HG03565 (cell line): ENCODE measurements around the gene ENTPD6.

Experiments used
- ATAC-seq: cut with Tn5 transposase; IDR thresholded peaks from one replicate; pipeline ENCODE4 v1.9.1; 2021; ENCODE audit warnings: mild to moderate bottlenecking, moderate library complexity; ENCODE audit not compliant: unreplicated experiment

The ENTPD6 gene

GRCh38 chr20:25187635-25188034, 7.9 kb upstream of the ENTPD6 start:
- ATAC-seq, result no peak

GRCh38 chr20:25188218-25188617, 7.3 kb upstream of the ENTPD6 start:
- no peak for ATAC-seq

DNA sequence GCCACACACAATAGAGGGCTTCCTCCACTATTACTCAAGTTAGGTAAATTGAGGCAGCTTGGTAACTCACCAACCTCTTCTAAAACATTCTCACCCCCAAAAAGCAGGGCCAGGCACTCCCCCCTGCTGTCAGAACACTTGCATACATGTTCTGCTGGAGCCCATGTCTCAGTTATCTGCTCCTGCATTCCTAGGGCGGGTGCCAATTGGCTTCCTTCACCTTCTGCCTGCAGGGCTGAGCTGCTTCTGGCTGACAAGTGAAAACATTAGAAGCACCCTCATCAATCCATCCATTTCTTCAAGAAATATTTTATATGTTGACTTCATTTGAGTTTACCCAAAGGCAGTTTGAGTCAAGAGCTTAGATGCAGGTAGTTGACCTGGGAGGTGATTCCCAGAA, 4.5 kb upstream of the ENTPD6 start:
- ATAC-seq, result no peak

DNA sequence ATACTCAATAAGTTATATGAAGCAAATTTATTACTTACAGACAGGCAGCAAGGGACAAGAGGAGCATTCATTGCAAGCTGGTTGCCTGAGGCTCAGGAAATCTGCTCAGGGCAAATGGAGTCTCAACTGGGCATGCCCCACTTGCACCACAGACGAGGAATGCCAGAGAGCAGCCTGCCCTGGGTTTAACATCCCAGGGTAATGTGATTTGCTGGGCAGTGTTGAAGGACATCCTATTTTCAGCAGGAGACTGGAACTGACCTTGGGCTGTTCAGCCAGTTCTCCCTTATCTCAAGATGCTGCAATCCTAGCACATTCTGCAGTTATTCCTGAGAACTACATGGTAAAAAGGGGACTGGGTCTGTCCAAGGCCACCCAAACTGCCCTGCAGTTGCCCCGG, 3.8 kb upstream of the ENTPD6 start:
- ATAC-seq, result no peak

DNA sequence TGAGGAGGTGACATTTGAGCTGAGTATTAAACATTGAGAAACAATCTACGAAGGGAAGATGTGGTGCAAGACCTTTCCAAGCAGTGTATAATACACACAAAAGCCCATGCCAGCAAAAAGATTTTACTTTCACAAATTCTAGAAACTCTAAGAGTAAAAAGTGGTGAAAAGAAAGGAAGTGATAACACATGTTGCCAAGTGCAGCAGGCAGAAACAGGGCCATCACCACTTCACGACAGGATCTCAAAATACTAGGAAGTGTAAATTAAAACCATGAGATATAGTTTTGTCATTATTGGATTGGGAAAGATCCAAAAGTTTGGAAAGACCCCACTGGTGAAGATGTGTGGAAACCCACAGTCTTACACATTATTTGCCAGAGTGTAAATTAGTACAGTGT, 1.7 kb upstream of the ENTPD6 start:
- ATAC-seq, result no peak

- no peak for ATAC-seq
These were observed 1.1 kb upstream of the ENTPD6 start for GRCh38 chr20:25194333-25194972.

GRCh38 chr20:25195962-25196785, 662 bp downstream of the ENTPD6 start:
- ATAC-seq, result peak; percentile 12

DNA sequence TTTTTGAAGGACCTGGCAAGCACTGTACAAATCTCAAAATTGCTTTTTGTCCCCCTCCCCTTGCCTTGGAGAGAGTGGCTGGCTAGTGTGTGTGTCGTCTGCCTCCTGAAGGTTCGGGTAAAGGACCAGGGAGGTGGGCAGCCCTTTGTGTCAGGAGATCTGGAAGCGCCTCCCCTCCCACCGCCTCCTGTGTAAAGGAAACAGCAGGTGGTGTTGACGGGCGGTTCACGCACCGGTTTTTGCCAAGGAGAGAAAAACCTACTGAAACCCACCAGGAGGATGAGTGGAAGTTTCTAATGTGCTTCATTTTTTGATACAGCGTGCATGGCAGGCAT, 1.2 kb downstream of the ENTPD6 start:
- ATAC-seq, result no peak

DNA sequence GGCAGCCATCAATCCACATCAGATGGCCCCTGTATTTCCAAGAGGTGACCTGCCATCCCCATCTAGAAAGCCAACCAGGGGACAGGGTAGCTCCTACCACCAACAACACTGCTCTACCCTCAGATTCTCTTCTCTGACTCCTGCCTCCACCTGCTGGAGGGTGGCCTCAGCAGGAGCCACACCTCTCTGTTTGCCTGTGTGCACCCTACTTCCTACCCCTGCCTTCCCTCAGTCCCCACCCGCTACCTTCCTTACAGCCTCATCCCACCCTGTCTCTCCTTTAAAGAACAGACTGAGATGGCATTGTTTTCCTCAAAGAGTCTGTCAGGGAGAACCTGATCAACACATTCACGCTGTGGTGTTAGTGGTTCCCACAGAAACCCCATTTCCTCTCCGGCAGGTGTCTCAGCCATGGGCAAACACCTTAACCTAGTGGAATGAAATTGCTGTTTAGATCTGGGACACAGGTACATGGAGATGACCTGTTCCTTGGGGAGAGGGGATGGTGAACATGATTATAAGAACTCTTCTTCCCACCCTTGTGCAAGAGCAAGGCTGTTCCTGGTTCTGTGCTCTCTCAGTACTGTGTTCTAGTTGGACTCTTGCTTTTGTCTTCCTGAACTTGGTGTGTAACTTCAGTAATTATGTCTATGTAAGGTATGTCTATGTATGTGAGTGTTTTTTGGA, 1.8 kb downstream of the ENTPD6 start:
- no peak for ATAC-seq

- no peak for ATAC-seq
These were observed 2.3 kb downstream of the ENTPD6 start for GRCh38 chr20:25197870-25198190.

- ATAC-seq, result no peak
These were observed 3.3 kb downstream of the ENTPD6 start for GRCh38 chr20:25198663-25199383.

DNA sequence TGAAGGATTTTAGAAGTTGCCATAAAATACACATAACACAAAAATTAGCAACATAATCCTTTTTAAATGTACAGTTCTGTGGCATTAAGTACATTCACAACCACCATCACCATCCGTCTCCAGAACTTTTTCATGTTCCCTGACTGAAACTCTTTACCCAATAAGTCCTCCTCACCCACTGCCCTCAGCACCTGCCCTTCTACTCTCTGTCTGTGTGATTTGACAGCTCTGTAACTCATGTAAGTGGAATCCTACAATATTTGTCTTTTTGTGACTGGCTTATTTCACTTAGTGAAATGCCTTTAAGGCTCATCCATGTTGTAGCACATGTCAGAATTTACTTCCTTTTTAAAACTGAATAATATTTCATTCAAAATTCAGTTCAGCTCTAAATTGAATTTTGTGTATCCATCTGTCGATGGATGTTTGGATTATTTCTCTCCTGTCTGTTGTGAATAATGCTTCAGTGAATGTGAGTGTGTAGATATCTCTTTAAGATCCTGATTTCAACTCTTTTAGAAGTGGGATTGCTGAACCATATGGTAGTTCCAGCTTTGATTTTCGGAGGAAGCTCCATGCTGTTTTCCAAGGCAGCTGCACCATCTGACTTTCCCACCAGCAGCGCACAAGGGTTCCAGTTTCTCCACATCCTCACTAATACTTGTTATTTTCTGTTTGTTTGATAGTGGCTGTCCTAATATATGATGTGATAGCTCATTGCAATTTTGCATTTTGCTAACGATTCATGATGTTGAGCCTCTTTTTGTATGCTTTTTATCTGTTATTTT, 4.2 kb downstream of the ENTPD6 start:
- ATAC-seq, result no peak

GRCh38 chr20:25203089-25203488, 7.6 kb downstream of the ENTPD6 start:
- ATAC-seq, result no peak

- no peak for ATAC-seq
These were observed 8.4 kb downstream of the ENTPD6 start for GRCh38 chr20:25203871-25204320.

DNA sequence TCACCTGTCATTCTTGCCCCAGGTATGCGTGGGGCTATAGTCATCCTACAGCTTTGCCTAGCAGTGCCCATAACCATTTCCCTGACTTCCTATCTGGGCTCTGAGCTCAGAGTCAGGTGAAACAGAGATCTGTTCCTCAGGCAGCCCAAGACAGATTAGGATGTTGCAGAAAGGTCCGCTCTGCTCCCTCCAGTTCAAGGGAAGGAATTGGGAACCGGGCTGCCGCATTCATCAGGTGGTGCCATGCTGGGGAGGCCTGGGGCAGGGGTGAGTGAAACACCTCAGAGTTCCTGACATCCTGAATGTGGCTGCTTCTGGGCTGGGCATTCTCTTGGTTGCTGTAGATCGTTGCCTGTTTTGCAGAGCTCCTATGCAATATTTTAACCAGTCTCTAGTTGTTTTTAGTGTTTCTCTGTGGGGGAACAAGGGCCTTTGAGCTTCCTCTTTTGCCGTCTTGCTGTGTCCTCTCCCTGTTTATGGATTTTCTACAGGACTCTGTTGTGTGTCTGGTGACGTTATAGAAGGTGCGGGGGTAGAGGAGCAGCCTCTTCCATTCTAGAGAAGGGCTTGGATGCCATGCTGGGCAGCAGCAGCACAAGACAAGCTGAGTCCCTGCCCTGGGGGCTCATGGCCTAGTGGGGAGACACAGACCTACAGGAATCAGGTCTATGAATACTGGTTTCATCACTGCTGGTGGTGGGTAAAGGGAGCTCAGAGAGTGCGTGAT, 9.2 kb downstream of the ENTPD6 start:
- no peak for ATAC-seq

DNA sequence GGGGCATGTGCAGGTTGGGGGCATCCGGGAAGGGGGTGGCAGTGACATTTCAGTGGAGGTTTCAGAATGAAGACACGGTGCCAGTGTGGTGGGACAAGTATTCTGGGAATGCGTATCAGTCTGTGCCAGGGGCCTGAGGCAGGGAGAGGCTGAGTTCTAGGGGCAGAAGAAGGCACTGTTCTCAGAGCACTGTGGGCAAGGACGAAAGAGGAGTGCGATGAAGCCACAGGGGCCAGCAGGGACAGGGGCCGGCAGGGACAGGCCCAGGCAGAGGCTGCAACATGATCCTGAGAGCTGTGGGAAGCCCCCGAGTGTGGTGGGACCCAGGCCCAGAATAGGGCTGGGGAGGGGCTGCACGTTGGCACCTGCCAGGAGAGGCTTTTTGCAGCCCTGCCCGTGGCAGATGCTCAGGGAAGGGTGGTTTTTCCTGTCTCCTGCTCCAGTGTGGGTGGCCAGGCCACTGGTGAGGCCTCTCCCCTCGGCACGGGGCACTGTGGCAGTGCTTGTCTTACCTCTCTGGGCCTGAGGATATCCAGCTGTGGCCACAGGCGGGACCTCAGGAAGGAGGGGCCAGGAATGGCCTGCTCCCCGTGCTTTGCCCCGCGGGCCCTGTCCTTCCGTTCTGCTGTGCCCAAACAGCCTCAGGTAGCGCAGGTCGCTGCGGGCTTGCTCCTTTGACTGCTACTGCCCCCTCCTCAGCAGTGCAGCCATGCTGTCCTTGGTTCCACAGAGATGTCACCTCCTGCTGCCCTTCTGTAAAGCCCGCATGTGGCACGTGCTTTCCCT, 10.0 kb downstream of the ENTPD6 start:
- no peak for ATAC-seq

- no peak for ATAC-seq
These were observed 10.5 kb downstream of the ENTPD6 start for GRCh38 chr20:25206063-25206403.

GRCh38 chr20:25206548-25206947, 11.0 kb downstream of the ENTPD6 start:
- ATAC-seq, result no peak

- ATAC-seq, result no peak
These were observed 11.8 kb downstream of the ENTPD6 start for GRCh38 chr20:25207149-25207959.
